Choroid plexus epithelial cell (primary cell): ENCODE data around the gene MBTPS1.
A peak's percentile ranks its signal among the peaks of the same experiment; 100 is the strongest.

Experiments used
- DNase-seq: peaks from one replicate; pipeline ENCODE4 v3.0.0-alpha.2; 2010; ENCODE audit warnings: low read depth
- H3K4me3 ChIP-seq: 2 replicates; pipeline ENCODE4 v1.5.1; 2011; ENCODE audit warnings: low read depth, mild to moderate bottlenecking, control low read depth, low read length, moderate library complexity
- CTCF ChIP-seq: conservative IDR thresholded peaks from 2 replicates; pipeline ENCODE4 v1.5.1; 2011; ENCODE audit warnings: low read depth, mild to moderate bottlenecking, control low read depth, inconsistent platforms, low read length, moderate library complexity

Gene MBTPS1

GRCh38 chr16:84018710-84019109 is 98.0 kb downstream of the MBTPS1 start:
- TF ChIP-seq CTCF: no peak
- DNase-seq: no peak
- H3K4me3 ChIP-seq: no peak overlapping the region

DNA sequence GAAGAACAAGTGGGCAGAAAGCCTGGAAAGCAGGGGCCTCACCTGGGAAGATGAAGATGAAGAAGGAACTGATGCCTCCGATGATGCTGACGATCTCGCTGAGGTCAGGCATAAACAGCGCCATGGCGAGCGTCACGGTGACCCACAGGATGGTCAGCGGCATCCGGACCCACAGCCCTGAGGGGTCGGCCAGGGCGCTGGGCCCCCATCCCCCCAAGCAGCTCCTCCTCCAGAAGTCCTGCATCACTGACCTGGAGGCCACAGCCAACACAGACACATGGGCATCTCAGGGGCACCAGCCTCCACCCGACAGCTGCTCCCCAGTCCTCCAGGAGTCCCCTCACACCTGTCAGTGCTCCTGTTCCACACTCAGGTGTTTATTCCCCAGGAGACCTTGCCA is 100.3 kb downstream of the MBTPS1 start:
- DNase-seq: no peak
- H3K4me3 ChIP-seq: no peak overlapping the region
- no peak for TF ChIP-seq CTCF

GRCh38 chr16:84015399-84015798 is 101.3 kb downstream of the MBTPS1 start:
- DNase-seq: no peak
- H3K4me3 ChIP-seq: no peak overlapping the region
- no peak for TF ChIP-seq CTCF

- no peak overlapping the region for H3K4me3 ChIP-seq
- no peak for DNase-seq
- no peak for TF ChIP-seq CTCF
These were observed 102.0 kb downstream of the MBTPS1 start for GRCh38 chr16:84014570-84015327.

DNA sequence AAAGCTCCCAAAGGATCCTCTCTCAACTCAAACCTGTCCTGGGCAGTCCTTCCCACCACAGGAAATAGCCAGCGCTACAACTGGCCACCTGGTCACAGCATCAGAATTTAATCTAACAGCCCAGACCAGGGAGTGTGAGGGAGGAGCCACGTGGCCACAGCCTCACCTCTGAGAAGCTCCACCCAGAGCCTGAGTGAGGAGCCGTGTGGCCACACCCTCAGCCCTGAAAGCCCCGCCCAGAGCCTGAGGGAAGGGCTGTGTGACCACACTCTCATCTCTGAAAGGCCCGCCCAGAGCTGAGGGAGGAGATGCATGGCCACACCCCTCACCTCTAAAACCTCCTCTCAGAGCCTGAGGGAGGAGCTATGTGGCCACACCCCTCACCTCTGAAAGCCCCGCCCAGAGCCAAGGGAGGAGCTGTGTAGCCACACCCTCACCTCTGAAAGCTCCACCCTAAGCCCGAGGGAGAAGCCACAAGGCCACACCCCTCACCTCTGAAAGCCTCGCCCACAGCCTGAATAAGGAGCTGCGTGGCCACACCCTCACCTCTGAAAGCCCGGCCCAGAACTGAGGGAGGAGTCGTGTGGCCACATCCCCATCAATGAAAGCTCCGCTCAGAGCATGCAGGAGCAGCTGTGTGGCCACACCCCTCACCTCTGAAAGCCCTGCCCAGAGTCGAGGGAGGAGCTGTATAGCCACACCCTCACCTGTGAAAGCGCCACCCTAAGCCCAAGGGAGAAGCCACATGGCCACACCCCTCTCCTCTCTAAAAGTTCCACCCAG is 102.8 kb downstream of the MBTPS1 start:
- no peak overlapping the region for H3K4me3 ChIP-seq
- peak; percentile 70 for DNase-seq
- no peak for TF ChIP-seq CTCF

DNA sequence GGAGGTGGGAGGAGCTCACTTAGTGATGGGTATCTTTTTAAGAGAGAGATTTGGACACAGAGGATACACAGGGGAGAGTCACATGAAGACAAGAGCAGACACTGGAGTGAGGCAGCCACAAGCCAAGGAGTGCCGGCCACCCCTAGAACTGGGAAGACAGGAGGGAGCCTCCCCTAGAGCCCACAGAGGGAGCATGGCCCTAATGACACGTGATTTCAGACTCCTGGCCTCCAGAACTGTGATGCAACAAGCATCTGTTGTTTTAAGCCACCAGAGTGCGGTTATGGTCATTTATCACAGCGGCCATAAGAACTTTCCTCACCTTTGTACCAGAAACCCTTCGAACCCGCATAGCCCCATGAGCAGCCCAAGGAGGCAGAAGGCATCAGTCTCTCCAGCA is 107.5 kb downstream of the MBTPS1 start:
- no peak for TF ChIP-seq CTCF
- no peak overlapping the region for H3K4me3 ChIP-seq
- no peak for DNase-seq

DNA sequence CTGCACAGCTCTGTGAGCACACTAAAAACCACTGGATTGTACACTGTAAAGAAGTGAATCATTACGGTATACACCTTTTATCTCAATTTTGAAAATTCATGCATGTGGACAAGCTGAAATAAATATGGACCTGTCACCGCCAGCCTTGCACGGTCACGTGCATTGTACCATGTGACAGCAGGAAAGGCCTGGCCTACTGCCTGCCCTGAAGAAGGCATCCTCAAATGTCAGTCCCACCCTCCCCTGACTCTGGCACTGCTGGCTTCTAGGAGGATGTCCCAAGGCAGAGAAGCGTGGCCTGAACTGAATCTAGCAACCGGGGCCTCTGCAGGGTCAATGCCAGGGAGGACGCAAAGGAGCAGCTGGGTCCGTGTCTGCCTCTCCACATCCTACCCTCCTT is 108.8 kb downstream of the MBTPS1 start:
- no peak overlapping the region for H3K4me3 ChIP-seq
- no peak for DNase-seq
- TF ChIP-seq CTCF: no peak
